ENCODE measurements around the gene HBG1.
"Not testable (repeated sequence)": the region's sequence is repeated elsewhere in the genome, so short reads cannot be mapped to it uniquely, and the experiment has no call there.

The HBG1 gene

GRCh38 chr11:5276697-5277096 is 27.0 kb upstream of the HBG1 start:
- DNase-seq = no peak

DNA sequence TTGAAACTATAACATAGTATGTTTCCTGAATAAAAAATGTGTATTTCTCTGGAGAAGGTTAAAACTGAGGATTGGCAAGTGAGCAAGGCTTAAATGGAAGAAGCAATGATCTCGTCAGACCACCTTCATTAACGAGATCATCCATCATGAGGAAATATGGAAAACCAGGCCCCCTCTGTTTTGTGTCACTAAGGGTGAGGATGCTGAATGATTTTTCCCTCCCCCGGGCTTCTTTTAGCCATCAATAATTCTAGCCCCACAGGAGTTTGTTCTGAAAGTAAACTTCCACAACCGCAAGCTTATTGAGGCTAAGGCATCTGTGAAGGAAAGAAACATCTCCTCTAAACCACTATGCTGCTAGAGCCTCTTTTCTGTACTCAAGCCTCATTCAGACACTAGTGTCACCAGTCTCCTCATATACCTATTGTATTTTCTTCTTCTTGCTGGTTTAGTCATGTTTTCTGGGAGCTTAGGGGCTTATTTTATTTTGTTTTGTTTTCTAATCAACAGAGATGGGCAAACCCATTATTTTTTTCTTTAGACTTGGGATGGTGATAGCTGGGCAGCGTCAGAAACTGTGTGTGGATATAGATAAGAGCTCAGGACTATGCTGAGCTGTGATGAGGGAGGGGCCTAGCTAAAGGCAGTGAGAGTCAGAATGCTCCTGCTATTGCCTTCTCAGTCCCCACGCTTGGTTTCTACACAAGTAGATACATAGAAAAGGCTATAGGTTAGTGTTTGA is 25.9 kb upstream of the HBG1 start:
- no peak for DNase-seq

GRCh38 chr11:5274395-5274794 is 24.7 kb upstream of the HBG1 start:
- DNase-seq = no peak

GRCh38 chr11:5272395-5273017 is 22.8 kb upstream of the HBG1 start:
- DNase-seq = no peak

- no peak for DNase-seq
Observed at GRCh38 chr11:5269715-5270147, 20.1 kb upstream of the HBG1 start, which contains the start of gene HBE1. HBE1 (minus strand) TSS chr11:5269945; CDS start chr11:5269890, 55 bp downstream.

- DNase-seq = no peak
Observed at GRCh38 chr11:5267033-5267563, 17.4 kb upstream of the HBG1 start.

GRCh38 chr11:5266609-5267008 is 17.0 kb upstream of the HBG1 start:
- DNase-seq = no peak

GRCh38 chr11:5265832-5266231 is 16.2 kb upstream of the HBG1 start:
- no peak for DNase-seq

DNA sequence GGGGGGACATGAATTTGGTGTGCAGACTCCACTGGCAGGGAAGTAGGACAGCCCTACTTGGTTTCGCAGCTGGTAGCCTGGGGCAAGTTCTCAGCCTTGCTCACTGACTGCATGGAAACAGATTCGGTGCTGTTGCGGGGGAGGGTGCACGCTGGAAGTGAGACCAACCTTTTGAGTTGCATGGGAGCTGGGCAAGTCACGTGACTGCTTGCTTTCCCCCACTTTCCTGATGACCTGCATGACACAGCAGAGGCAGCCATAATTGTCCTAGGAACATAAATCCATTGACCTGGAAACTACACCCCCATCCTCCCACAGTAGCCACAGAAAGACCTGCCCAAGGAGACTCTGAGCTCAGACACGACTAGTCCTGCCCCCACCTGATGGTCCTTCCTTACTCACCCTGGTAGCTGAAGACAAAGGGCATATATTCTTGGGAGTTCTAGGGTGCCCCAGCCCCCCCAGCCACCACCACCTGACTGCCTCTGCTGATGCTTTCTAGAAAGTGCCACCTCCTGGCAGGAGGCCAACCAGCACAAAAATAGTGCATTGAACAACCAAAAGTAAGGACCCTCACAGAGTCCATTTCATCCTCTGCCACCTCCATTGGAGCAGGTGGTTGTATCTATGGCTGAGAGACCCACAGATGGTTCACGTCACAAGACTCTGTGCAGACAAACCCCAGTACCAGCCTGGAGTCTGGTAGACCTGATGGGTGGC is 9.0 kb upstream of the HBG1 start:
- no peak for DNase-seq

DNA sequence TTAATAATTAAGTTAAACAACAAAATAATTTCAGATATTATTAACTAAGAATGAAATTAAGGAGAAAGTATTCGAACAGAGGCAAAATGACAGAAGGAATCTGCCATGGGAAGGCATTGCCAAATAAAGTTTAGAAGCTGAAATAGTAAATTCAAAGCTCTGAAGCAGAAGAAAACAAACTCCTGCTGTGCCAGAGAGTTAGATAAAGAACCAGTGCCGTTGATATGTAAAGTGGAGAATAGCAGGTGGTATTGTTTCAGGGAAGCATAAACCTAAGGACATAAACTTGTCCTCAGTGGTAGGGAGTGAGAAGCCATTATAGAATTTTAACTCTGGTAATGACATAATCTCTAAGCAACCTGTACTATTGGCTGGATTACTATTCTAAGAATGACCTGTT is 7.6 kb upstream of the HBG1 start:
- no peak for DNase-seq

- not testable (repeated sequence) for DNase-seq
Observed at GRCh38 chr11:5254646-5255413, 5.2 kb upstream of the HBG1 start, which contains the start of gene HBG2. HBG2 (minus strand) TSS chr11:5254781; CDS start chr11:5254728, 53 bp downstream.

DNA sequence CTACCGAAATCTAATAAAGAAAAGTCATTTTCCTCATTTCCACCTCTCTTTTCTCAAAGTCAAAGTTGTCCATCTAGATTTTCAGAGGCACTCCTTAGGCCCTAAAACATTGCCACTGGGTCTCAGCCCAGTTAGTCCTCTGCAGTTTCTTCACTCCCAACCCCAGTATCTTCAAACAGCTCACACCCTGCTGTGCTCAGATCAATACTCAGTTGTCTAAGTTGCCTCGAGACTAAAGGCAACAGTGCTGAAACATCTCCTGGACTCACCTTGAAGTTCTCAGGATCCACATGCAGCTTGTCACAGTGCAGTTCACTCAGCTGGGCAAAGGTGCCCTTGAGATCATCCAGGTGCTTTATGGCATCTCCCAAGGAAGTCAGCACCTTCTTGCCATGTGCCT is 4.4 kb upstream of the HBG1 start:
- DNase-seq = not testable (repeated sequence)

GRCh38 chr11:5253440-5253839 is 3.8 kb upstream of the HBG1 start:
- DNase-seq = not testable (repeated sequence)

DNA sequence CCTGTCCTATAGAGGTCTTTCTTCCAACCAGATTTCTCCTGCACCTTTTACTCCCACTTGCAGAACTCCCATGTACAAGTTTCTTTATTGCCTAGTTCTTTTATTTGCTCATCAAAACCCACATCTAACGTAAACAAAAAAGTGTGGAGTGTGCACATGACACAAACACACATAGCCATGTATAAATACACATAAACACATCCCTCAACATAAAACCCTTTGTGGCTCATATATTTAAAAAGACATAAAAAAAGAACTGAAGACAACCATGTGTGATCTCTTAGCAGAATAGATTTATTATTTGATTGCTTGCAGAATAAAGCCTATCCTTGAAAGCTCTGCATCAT is 3.2 kb upstream of the HBG1 start:
- no peak for DNase-seq

GRCh38 chr11:5252192-5252918 is 2.7 kb upstream of the HBG1 start:
- DNase-seq = no peak

DNA sequence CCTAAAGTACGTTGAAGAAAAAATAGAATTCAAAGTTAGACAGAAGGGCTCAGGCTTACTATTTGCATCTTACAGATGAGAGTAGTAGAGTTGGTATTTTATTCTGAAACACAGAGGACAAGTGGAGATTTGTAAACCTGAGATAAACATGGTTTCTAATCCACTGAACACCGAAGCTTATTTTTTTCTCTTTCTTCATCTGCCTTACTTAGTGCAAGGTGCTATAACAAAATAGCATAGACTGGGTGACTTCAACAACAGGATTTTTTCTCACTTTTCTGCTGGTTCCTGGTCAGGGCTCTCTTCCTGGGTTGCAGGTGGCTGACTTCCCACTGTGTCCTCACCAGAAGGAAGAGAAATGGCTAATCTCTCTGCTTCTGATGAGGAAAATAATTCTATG is 2.1 kb upstream of the HBG1 start:
- DNase-seq = no peak

DNA sequence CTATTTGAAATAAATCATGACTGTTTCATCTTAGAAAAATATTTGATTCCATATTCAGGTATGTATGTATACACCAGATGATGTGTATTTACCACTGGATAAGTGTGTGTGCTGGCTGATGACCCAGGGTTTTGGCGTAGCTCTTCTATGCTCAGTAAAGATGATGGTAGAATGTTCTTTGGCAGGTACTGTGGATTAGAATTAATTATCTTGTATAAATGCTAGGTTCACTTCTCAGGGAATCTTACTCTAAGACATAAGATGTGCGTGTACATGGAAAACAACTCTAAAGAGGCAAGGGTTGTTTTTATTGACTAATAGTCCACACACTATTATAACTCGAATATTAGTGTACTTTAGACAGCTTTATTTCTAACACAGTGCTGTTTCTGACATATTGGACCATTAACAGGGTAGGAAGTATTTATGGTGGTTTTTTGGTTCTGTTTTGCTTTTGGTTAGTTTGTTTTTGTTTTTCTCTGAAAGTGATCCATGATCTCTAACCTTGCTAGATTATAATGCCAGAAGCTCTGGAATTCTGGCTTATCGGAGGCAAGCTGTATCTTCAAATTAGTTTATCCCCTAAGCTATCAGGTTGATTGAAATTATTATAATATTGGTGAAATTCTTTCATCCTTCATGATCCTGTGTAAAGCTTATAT is 1.0 kb upstream of the HBG1 start:
- DNase-seq = no peak

DNA sequence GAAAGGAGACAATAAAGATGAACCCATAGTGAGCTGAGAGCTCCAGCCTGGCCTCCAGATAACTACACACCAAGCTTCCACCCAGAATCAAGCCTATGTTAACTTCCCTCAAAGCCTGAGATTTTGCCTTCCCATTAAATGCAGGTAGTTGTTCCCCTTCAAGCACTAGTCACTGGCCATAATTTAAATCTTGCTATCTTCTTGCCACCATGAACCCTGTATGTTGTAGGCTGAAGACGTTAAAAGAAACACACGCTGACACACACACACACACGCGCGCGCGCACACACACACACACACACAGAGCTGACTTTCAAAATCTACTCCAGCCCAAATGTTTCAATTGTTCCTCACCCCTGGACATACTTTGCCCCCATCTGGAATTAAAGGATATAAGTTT is 1.2 kb downstream of the HBG1 start:
- not testable (repeated sequence) for DNase-seq

- no peak for DNase-seq
Observed at GRCh38 chr11:5247472-5248192, 2.0 kb downstream of the HBG1 start.

DNA sequence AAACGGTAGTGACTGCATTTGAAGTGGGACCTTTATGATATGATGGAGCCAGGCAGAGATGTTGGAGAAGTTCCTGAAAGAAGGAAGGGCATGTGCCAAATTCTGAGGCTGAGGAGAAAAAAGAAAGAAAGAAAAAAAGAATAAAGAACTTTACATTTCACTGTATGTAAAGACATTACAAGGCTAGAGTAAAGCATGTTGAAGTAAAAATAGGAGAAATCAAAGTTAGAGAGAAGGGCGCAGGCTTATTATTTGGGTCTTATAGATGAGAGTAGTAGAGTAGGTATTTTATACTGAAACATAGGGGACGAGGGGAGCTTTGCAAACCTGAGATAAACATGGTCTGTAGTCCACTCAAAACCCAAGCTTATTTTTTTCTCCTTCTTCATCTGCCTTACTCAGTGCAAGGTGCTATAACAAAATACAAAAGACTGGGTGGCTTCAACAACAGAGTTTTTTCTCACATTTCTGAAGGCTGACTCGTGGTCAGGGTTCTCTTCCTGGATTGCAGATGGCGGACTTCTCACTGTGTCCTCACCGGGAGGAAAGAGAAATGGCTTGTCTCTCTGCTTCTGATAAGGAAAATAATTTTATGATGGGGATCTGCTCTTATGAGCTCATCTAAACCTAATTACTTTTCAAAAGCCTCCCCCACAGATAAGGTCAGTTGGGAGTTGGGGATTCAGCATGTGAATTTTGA is 2.7 kb downstream of the HBG1 start:
- DNase-seq = no peak
